Astrocyte (in vitro differentiated cells and primary cell): ENCODE results near the gene C6orf15. TPM values are rescaled to one million over a fixed set of nuclear protein-coding genes. Genes with fewer than 3 reads are reported as not detected.

Source experiments
- DNase-seq: peaks from one replicate; pipeline ENCODE4 v3.0.0-alpha.2; 2010; ENCODE audit warnings: low read depth
- FAIRE-seq: peaks from 2 replicates; lab custom pipeline; 2011; peaks lifted over from hg19 to GRCh38; lab: Jason Lieb, UNC
- H2AFZ ChIP-seq: 2 replicates; pipeline ENCODE4 v1.6.0; 2012; ENCODE audit warnings: low read depth, low read length, inconsistent platforms
- H3K27ac ChIP-seq: 2 replicates; pipeline ENCODE4 v1.5.1; 2011; ENCODE audit warnings: low read depth, low read length, inconsistent platforms
- H3K27me3 ChIP-seq: 2 replicates; pipeline ENCODE4 v1.6.0; 2011; ENCODE audit warnings: low read length, inconsistent platforms; ENCODE audit not compliant: insufficient read depth
- H3K36me3 ChIP-seq: 2 replicates; pipeline ENCODE4 v1.5.1; 2011; ENCODE audit warnings: low read length, inconsistent platforms; ENCODE audit not compliant: insufficient read depth
- H3K4me1 ChIP-seq: 2 replicates; pipeline ENCODE4 v1.5.1; 2011; ENCODE audit warnings: low read length, inconsistent platforms; ENCODE audit not compliant: insufficient read depth
- H3K4me2 ChIP-seq: 2 replicates; pipeline ENCODE4 v1.6.0; 2012; ENCODE audit warnings: low read length, inconsistent platforms
- H3K4me3 ChIP-seq: 2 replicates; pipeline ENCODE4 v1.5.1; 2011; ENCODE audit warnings: low read depth, mild to moderate bottlenecking, low read length, inconsistent platforms; ENCODE audit not compliant: insufficient read depth
- H3K79me2 ChIP-seq: 2 replicates; pipeline ENCODE4 v1.6.0; 2012; ENCODE audit warnings: mild to moderate bottlenecking, low read length, inconsistent platforms; ENCODE audit not compliant: insufficient read depth
- H3K9ac ChIP-seq: 2 replicates; pipeline ENCODE4 v1.6.0; 2012; ENCODE audit warnings: mild to moderate bottlenecking, low read length, inconsistent platforms
- H3K9me3 ChIP-seq: 2 replicates; pipeline ENCODE4 v1.5.1; 2012; ENCODE audit warnings: low read depth, mild to moderate bottlenecking, low read length, inconsistent platforms; ENCODE audit not compliant: insufficient read depth
- H4K20me1 ChIP-seq: 2 replicates; pipeline ENCODE4 v1.6.0; 2012; ENCODE audit warnings: low read length, inconsistent platforms; ENCODE audit not compliant: insufficient read depth
- H3K27ac Mint-ChIP-seq: one replicate; pipeline ENCODE4 v1.8.0; 2021; ENCODE audit warnings: mild to moderate bottlenecking, mixed read lengths; ENCODE audit not compliant: unreplicated experiment
- H3K27me3 Mint-ChIP-seq: one replicate; pipeline ENCODE4 v1.8.0; 2021; ENCODE audit warnings: low read depth, mixed read lengths; ENCODE audit not compliant: unreplicated experiment
- H3K36me3 Mint-ChIP-seq: one replicate; pipeline ENCODE4 v1.8.0; 2021; ENCODE audit warnings: low read depth, mixed read lengths; ENCODE audit not compliant: unreplicated experiment
- H3K4me1 Mint-ChIP-seq: one replicate; pipeline ENCODE4 v1.8.0; 2021; ENCODE audit warnings: low read depth, mixed read lengths; ENCODE audit not compliant: unreplicated experiment
- H3K4me3 Mint-ChIP-seq: one replicate; pipeline ENCODE4 v1.8.0; 2021; ENCODE audit warnings: mild to moderate bottlenecking, moderate library complexity, mixed read lengths; ENCODE audit not compliant: unreplicated experiment
- H3K9me3 Mint-ChIP-seq: one replicate; pipeline ENCODE4 v1.8.0; 2021; ENCODE audit warnings: mild to moderate bottlenecking, mixed read lengths; ENCODE audit not compliant: unreplicated experiment
- EZH2 ChIP-seq: IDR thresholded peaks from 2 replicates; pipeline ENCODE4 v1.6.1; 2012; ENCODE audit warnings: mild to moderate bottlenecking, low read length, inconsistent platforms; ENCODE audit not compliant: insufficient read depth
- total RNA-seq: library from RNA; stranded (reverse); gene quantifications from 2 replicates; pipeline ENCODE4 v1.2.1, GENCODE V29; 2021
- TF ChIP-seq, protein P1 (sequence below): IDR thresholded peaks from 2 replicates; pipeline ENCODE4 v1.5.1; 2011; ENCODE audit warnings: low read depth, mild to moderate bottlenecking, inconsistent platforms, low read length, moderate library complexity; ENCODE audit not compliant: insufficient read depth

Gene C6orf15
- total RNA-seq, 1 donor from 2014 or later: 6.4 TPM

DNA sequence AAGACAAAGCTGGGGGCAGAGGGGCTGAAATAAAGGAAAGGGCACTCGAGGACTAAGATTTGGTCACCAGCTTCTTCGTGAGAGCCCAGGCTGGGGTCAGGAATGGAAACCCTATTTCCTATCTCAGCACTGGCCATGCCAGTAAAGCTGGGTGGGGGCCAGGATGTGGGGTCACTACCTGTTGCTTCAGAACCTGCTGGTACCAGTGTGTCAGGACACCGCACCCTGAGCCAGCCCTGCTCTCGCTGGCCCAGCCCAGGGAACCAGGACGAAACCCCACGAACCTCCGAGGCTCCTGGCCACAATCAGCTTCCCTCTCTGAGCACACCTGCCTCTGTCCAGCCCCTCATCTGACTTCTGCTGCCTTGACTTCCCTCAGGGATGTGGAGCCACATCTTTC, 5.8 kb upstream of the C6orf15 start:
- DNase-seq (no peak), FAIRE-seq (no peak)
- no peak overlapping the region for H3K4me2 ChIP-seq
- TF ChIP-seq, protein P1, sequence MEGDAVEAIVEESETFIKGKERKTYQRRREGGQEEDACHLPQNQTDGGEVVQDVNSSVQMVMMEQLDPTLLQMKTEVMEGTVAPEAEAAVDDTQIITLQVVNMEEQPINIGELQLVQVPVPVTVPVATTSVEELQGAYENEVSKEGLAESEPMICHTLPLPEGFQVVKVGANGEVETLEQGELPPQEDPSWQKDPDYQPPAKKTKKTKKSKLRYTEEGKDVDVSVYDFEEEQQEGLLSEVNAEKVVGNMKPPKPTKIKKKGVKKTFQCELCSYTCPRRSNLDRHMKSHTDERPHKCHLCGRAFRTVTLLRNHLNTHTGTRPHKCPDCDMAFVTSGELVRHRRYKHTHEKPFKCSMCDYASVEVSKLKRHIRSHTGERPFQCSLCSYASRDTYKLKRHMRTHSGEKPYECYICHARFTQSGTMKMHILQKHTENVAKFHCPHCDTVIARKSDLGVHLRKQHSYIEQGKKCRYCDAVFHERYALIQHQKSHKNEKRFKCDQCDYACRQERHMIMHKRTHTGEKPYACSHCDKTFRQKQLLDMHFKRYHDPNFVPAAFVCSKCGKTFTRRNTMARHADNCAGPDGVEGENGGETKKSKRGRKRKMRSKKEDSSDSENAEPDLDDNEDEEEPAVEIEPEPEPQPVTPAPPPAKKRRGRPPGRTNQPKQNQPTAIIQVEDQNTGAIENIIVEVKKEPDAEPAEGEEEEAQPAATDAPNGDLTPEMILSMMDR: no peak
- no peak for TF ChIP-seq EZH2
- no peaks in the 10 kb centered on the region for H3K36me3 ChIP-seq
- H3K4me1 Mint-ChIP-seq: peaks cover 47% of the 10 kb centered on the region
- no peak overlapping the region for H3K4me3 Mint-ChIP-seq
- H2AFZ ChIP-seq: no peak overlapping the region
- H3K27ac Mint-ChIP-seq: no peak overlapping the region
- H3K9ac ChIP-seq: no peak overlapping the region
- no peaks in the 10 kb centered on the region for H4K20me1 ChIP-seq
- peaks cover 31% of the 10 kb centered on the region for H3K79me2 ChIP-seq
- no peak overlapping the region for H3K4me3 ChIP-seq
- no peaks in the 10 kb centered on the region for H3K9me3 ChIP-seq
- no peaks in the 10 kb centered on the region for H3K27me3 Mint-ChIP-seq
- H3K36me3 Mint-ChIP-seq: peaks cover 5% of the 10 kb centered on the region
- no peak overlapping the region for H3K27ac ChIP-seq
- H3K4me1 ChIP-seq: peaks cover 31% of the 10 kb centered on the region
- no peaks in the 10 kb centered on the region for H3K27me3 ChIP-seq
- no peaks in the 10 kb centered on the region for H3K9me3 Mint-ChIP-seq

DNA sequence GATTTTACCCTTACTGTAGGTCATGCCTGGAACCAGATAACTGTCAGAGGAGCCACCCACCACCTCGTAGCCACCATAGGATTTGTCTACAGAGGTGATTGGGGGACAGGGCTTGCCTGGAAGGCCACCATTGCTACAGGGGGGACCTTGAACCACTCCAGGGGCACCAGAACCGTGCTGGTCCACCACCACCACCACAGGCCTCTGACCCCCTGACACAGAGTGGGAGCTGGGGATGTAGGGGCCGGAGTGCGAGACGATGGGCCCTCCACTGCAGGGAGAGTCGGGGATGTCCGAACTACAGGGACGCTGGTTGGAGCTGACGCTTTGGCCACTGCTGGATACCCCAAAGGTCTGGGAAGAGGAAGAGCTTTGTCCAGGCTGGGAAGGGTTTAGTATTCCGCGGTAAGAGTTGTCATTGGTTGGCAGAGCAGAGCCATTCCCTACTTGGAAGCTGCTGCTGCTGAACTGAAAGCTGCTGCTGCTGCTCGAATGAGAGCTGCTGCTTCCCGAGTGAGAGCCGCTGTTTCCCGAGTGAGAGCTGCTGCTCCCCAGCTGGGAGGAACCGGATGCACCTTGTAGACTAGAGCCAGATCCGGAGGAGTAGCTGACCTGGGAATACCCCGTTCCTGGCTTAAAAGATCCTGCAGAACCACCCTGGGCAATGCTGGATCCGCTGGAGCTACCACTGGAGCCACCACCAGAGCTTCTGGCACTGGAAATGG, 4.4 kb upstream of the C6orf15 start:
- no peak overlapping the region for H3K27ac Mint-ChIP-seq
- no peaks in the 10 kb centered on the region for H3K9me3 ChIP-seq
- no peak for DNase-seq
- no peaks in the 10 kb centered on the region for H3K9me3 Mint-ChIP-seq
- no peaks in the 10 kb centered on the region for H3K27me3 ChIP-seq
- H3K9ac ChIP-seq: no peak overlapping the region
- no peak overlapping the region for H3K27ac ChIP-seq
- peaks cover 24% of the 10 kb centered on the region for H3K4me1 ChIP-seq
- no peak overlapping the region for H3K4me3 ChIP-seq
- no peaks in the 10 kb centered on the region for H3K27me3 Mint-ChIP-seq
- H3K79me2 ChIP-seq: peaks cover 31% of the 10 kb centered on the region
- peaks cover 45% of the 10 kb centered on the region for H3K4me1 Mint-ChIP-seq
- H4K20me1 ChIP-seq: no peaks in the 10 kb centered on the region
- H3K36me3 Mint-ChIP-seq: peaks cover 3% of the 10 kb centered on the region
- TF ChIP-seq EZH2: no peak
- TF ChIP-seq, protein P1: no peak
- H2AFZ ChIP-seq: no peak overlapping the region
- H3K4me3 Mint-ChIP-seq: no peak overlapping the region
- H3K36me3 ChIP-seq: no peaks in the 10 kb centered on the region
- FAIRE-seq: no peak
- no peak overlapping the region for H3K4me2 ChIP-seq

DNA sequence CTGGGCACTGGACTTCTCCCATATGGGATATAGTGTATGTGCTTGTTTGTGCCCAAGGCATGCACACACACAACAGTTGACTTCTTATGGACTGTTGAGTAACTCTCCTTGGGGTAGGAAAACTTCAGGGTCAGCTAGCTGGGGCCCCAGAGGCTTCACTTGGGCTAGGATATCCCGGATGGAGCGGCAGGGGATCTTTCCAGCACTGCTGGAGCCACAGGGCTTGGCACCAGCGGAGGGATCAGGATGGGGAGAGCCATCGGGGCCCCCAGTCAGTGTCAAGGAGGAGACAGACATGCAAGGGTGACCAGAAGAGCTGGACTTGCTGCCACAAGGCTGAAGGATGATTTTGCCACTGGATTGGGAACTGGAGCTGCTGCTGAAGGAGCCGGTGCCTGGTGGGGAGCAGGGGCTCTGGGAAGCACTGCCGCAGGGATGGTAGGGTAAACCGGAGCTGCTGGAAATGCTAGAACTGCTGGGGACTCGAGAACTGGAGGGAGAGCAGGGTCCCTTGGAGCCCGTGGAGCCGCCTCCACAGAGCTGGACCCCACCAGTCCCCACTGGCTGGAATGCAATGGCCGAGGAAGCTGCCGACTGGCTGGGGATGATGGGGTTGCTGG, 3.7 kb upstream of the C6orf15 start:
- TF ChIP-seq, protein P1: no peak
- TF ChIP-seq EZH2: no peak
- no peak overlapping the region for H3K9ac ChIP-seq
- H3K79me2 ChIP-seq: peaks cover 31% of the 10 kb centered on the region
- H3K4me1 ChIP-seq: peaks cover 24% of the 10 kb centered on the region
- H3K27me3 ChIP-seq: peaks cover under 1% of the 10 kb centered on the region
- H3K36me3 ChIP-seq: no peaks in the 10 kb centered on the region
- Mint-ChIP-seq H3K4me3 (peak overlapping the region; percentile 85), H3K36me3 (peaks cover 2% of the 10 kb centered on the region), H3K27me3 (no peaks in the 10 kb centered on the region), H3K9me3 (no peaks in the 10 kb centered on the region), H3K27ac (peak overlapping the region; percentile 100), H3K4me1 (peaks cover 42% of the 10 kb centered on the region)
- no peaks in the 10 kb centered on the region for H3K9me3 ChIP-seq
- no peaks in the 10 kb centered on the region for H4K20me1 ChIP-seq
- H3K4me2 ChIP-seq: peak overlapping the region; percentile 90
- H2AFZ ChIP-seq: no peak overlapping the region
- H3K4me3 ChIP-seq: no peak overlapping the region
- no peak overlapping the region for H3K27ac ChIP-seq
- FAIRE-seq: no peak
- DNase-seq: no peak
